CD4-positive, alpha-beta memory T cell (primary cell): ENCODE measurements around the gene KRT15. TPM values are rescaled to one million over a fixed set of nuclear protein-coding genes. Genes with fewer than 3 reads are reported as not detected.

Experiments
- CTCF ChIA-PET: fragments of 350-600 bp; sonication (Branson Sonifier 250); formaldehyde crosslinking; loops from one replicate; lab custom pipeline; 2021; ENCODE audit warnings: inconsistent platforms; ENCODE audit not compliant: partially characterized antibody; lab: Charles Lee
- POLR2A ChIA-PET: fragments of 350-600 bp; sonication (Branson Sonifier 250); formaldehyde crosslinking; loops from one replicate; lab custom pipeline; 2021; ENCODE audit not compliant: partially characterized antibody; lab: Charles Lee
- DNase-seq, 5 donors: peaks; one replicate each; pipeline versions ENCODE4 v3.0.0 to v3.0.0-alpha.2; 2020 to 2022; ENCODE audit warnings: mixed read lengths in 1 of 5
- H3K27ac ChIP-seq: one replicate; pipeline ENCODE4 v1.7.0; 2013; ENCODE audit warnings: low read depth, low read length
- H3K27me3 ChIP-seq: 2 replicates; pipeline ENCODE4 v1.7.0; 2013; ENCODE audit warnings: mild to moderate bottlenecking, low read length, moderate library complexity; ENCODE audit not compliant: insufficient read depth
- H3K36me3 ChIP-seq: 2 replicates; pipeline ENCODE4 v1.7.0; 2013; ENCODE audit warnings: mild to moderate bottlenecking, low read length, moderate library complexity; ENCODE audit not compliant: insufficient read depth
- H3K4me1 ChIP-seq: 2 replicates; pipeline ENCODE4 v1.7.0; 2013; ENCODE audit warnings: mild to moderate bottlenecking, low read length, moderate library complexity; ENCODE audit not compliant: insufficient read depth
- H3K4me3 ChIP-seq, 2 donors: one replicate each; pipeline ENCODE4 v1.7.0; 2013; ENCODE audit warnings: low read length in 2 of 2, mild to moderate bottlenecking in 1 of 2
- H3K9me3 ChIP-seq, 2 donors: one replicate each; pipeline ENCODE4 v1.7.0; 2013; ENCODE audit warnings: low read length in 2 of 2, control low read depth in 1 of 2; ENCODE audit not compliant: control insufficient read depth in 1 of 2
- H3K27ac Mint-ChIP-seq, 7 donors: one replicate each; pipeline ENCODE4 v1.8.0; 2020 to 2021; ENCODE audit warnings: mixed read lengths in 7 of 7, mild to moderate bottlenecking in 6 of 7, inconsistent platforms in 3 of 7, moderate library complexity in 3 of 7
- H3K27me3 Mint-ChIP-seq, 2 donors: one replicate each; pipeline ENCODE4 v1.8.0; 2020 to 2021; ENCODE audit warnings: mixed read lengths in 2 of 2
- H3K36me3 Mint-ChIP-seq, 2 donors: one replicate each; pipeline ENCODE4 v1.8.0; 2020 to 2021; ENCODE audit warnings: mixed read lengths in 2 of 2, inconsistent platforms in 1 of 2, mild to moderate bottlenecking in 1 of 2
- H3K4me1 Mint-ChIP-seq, 4 donors: one replicate each; pipeline ENCODE4 v1.8.0; 2020 to 2021; ENCODE audit warnings: mixed read lengths in 4 of 4, mild to moderate bottlenecking in 1 of 4
- H3K4me3 Mint-ChIP-seq, 8 donors: one replicate each; pipeline ENCODE4 v1.8.0; 2020 to 2021; ENCODE audit warnings: mixed read lengths in 8 of 8, mild to moderate bottlenecking in 7 of 8, moderate library complexity in 6 of 8, inconsistent platforms in 3 of 8
- H3K9me3 Mint-ChIP-seq, 8 donors: one replicate each; pipeline ENCODE4 v1.8.0; 2020 to 2021; ENCODE audit warnings: mixed read lengths in 8 of 8, mild to moderate bottlenecking in 5 of 8, inconsistent platforms in 3 of 8, moderate library complexity in 1 of 8
- intact Hi-C: fragments of 100-400 bp; cut with micrococcal nuclease; formaldehyde crosslinking; loops from one replicate; pipeline ENCODE4 v1.15.1; 2023
- polyA plus RNA-seq, 2 donors: library from polyadenylated mRNA; unstranded; fragments of 300-500 nt; fragmentation: Illumina TruSeq; gene quantifications; one replicate each; pipeline ENCODE4 v1.2.3, GENCODE V29; 2021
- total RNA-seq, 2 experiments: library from RNA; stranded (reverse); gene quantifications; one replicate each; pipeline ENCODE4 v1.2.3, GENCODE V29; 2021

The KRT15 gene
- total and polyA plus RNA-seq, 4 experiments from 2014 or later, result not detected

DNA sequence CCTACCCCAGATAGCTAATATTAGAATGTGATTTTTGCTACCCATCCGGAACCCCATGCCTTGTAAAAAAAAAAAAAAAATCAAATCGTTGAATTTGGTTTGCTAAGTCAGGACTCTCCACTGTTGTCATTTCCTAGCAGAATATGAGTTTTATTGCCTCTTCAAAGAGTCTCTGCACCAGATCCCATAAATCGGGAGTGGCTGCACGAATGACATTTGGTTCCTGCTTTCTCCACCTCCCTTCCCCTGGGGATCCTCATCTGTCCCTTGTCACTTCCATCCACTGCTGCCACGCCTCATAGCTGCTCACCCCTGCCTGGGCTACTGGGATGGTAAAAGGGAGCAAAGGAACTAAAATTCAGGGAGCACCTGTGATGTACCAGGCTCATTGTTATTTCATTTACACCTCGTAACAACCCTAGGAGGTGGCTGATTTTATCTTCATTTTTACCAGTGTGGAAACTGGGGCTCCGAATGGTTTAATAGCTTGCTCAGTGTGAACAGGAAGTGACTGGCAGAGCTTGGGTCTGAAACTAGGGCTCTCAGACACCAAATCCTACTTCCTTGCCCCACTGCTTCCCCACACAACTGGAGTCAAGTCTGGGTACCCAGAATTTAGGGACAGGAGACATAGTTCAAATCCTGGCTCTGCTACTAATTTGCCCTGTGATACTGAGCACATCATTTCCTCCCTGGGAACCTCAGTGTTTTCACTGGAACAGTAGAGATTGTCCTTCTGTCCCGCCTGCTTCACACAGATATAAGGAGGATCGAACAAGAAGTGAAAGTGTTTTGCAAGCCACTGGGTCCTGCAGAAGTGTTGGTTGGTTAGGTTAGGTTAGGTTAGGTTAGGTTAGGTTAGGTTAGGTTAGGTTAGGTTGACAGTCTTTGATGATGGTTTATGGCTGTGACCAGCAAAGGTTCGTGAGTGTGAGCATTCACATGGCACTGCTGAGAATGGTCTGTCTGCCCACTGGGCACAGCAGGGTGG, 28.4 kb downstream of the KRT15 start:
- Mint-ChIP-seq H3K27me3 (no peaks in the 10 kb centered on the region), H3K27ac (peak overlapping the region in 5 of 7 donors; percentile 4 to 82 (median 22)), H3K4me3 (peak overlapping the region in 3 of 8 donors; percentile 5 to 52 (median 11)), H3K4me1 (peaks cover 6 to 26% (median 12%) of the 10 kb centered on the region in 4 donors), H3K36me3 (no peaks in the 10 kb centered on the region), H3K9me3 (no peaks in the 10 kb centered on the region)
- intact Hi-C loops, result no loop called here
- no peaks in the 10 kb centered on the region for H3K36me3 ChIP-seq
- H3K4me1 ChIP-seq, result peaks cover 11% of the 10 kb centered on the region
- CTCF ChIA-PET, result interaction anchor here (1.5 to 1.6 kb wide), 2 partner anchors 10 to 168 kb away, joined by 3 to 7 read pairs; partner anchors contain the start of gene KRT35
- POLR2A ChIA-PET, result no interaction called here
- no peak overlapping the region for H3K4me3 ChIP-seq
- no peaks in the 10 kb centered on the region for H3K27me3 ChIP-seq
- H3K9me3 ChIP-seq, result no peaks in the 10 kb centered on the region
- DNase-seq, result no peak
- no peak overlapping the region for H3K27ac ChIP-seq

DNA sequence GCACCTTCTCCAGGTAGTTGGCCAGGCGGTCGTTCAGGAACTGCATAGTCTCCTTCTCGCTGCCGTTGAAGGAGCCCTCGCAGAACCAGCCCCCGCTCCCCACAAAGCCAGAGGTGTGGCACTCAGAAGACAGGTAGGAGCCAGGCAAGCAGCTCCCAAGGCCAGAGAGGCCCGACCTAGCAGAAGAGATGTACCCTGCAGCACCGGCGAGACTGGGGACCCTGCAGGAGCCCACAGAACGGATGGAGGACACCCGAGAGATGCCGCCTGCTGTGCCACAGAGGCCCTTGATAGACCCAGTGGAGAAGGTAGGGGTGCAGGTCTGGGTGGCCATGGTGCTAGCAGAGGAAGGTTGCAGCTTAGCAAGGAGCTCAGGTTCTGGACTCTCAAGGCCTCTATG, 29.2 kb downstream of the KRT15 start, which contains the start of gene KRT36:
Gene KRT36 (minus strand): TSS at position 380 of the 400 bp plus-strand sequence. CDS start 46 bp downstream, at position 334.
- Mint-ChIP-seq H3K4me1 (peaks cover 6 to 26% (median 12%) of the 10 kb centered on the region in 4 donors), H3K9me3 (no peaks in the 10 kb centered on the region), H3K27ac (peak within 1 kb of the TSS in 5 of 7 donors; percentile 4 to 82 (median 22)), H3K36me3 (no peaks in the 10 kb centered on the region), H3K27me3 (no peaks in the 10 kb centered on the region), H3K4me3 (peak within 1 kb of the TSS in 3 of 8 donors; percentile 5 to 52 (median 11))
- Histone ChIP-seq H3K27ac (no peak within 1 kb of the TSS), H3K4me1 (peaks cover 11% of the 10 kb centered on the region), H3K9me3 (no peaks in the 10 kb centered on the region), H3K27me3 (no peaks in the 10 kb centered on the region), H3K4me3 (no peak within 1 kb of the TSS), H3K36me3 (no peaks in the 10 kb centered on the region)
- ChIA-PET POLR2A (no interaction called here), CTCF (interaction anchor here (1.5 to 1.6 kb wide), 2 partner anchors 9 to 167 kb away, joined by 3 to 7 read pairs; partner anchors contain the start of gene KRT35)
- no peak for DNase-seq
- intact Hi-C loops, result no loop called here

DNA sequence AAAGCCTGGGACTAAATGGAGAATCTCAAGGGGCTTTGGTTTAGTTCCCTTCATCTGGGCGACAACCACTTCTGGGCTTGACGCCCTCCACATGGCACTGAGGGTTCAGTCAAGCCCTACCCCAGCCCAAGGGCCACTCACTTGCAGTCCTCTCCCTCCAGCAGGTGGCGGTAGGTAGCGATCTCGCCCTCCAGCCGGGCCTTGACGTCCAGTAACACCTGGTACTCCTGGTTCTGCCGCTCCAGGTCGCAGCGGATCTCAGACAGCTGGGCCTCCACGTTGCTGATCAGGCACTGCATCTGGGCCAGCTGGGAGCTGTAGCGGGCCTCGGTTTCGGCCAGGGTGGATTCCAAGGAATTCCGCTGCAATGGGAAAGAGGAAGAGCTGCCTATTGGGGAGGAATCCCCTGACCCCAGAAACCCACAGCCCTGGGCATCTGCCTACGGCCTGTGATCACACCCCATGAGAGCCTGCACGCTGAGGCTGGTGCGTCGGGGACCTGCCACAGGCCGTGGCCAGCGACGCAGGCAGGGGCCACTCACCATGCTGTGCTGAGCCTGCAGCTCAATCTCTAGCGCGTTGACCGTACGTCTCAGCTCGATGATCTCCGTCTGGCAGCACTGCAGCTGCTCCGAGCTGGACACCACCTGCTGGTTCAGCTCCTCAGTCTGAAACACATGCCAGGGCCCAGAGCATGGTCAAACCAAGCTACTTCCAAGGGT, 31.7 kb downstream of the KRT15 start:
- CTCF ChIA-PET, result interaction anchor here (1.2 to 1.7 kb wide), 3 partner anchors 9 to 631 kb away, joined by 3 to 8 read pairs (median 3); no protein-coding TSS in a partner anchor

DNA sequence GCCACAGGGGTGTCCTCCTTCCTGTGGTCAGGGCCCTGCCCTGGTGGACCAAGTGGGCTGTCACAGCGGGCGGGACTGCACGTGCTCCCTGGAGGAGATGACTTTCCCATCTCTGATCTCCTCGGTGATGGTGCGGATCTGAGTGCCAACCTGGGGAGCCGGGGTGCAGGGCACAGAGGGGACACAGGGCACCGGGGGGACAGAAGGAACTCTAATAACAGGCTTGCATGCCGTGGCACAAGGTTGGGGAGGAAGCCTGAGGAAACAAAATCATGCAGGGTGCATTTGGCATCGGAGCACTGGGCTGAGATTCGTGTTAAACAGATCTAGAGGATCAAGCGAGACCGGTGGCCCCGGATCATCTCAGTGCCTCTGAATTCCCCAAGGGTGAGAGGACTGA, 32.4 kb downstream of the KRT15 start:
- H3K27me3 ChIP-seq, result no peaks in the 10 kb centered on the region
- ChIA-PET POLR2A (no interaction called here), CTCF (interaction anchor here (1.2 kb wide), 1 partner anchor 62 kb away, joined by 3 read pairs; no protein-coding TSS in a partner anchor)
- H3K4me3 ChIP-seq, result no peak overlapping the region
- no peaks in the 10 kb centered on the region for H3K9me3 Mint-ChIP-seq
- no peaks in the 10 kb centered on the region for H3K27me3 Mint-ChIP-seq
- no peaks in the 10 kb centered on the region for H3K9me3 ChIP-seq
- no peak overlapping the region for H3K27ac Mint-ChIP-seq
- H3K36me3 ChIP-seq, result no peaks in the 10 kb centered on the region
- peaks cover 11% of the 10 kb centered on the region for H3K4me1 ChIP-seq
- intact Hi-C loops, result no loop called here
- no peaks in the 10 kb centered on the region for H3K36me3 Mint-ChIP-seq
- no peak overlapping the region for H3K27ac ChIP-seq
- no peak overlapping the region for H3K4me3 Mint-ChIP-seq
- peaks cover 2 to 16% (median 10%) of the 10 kb centered on the region in 4 donors for H3K4me1 Mint-ChIP-seq
- no peak for DNase-seq

More for the DNA sequence above, 31.7 kb downstream of the KRT15 start:
- H3K27me3 Mint-ChIP-seq, result no peaks in the 10 kb centered on the region
- H3K27ac Mint-ChIP-seq, result no peak overlapping the region
- Histone ChIP-seq H3K36me3 (no peaks in the 10 kb centered on the region), H3K9me3 (no peaks in the 10 kb centered on the region), H3K27me3 (no peaks in the 10 kb centered on the region), H3K4me1 (peaks cover 11% of the 10 kb centered on the region), H3K27ac (no peak overlapping the region), H3K4me3 (no peak overlapping the region)
- no peaks in the 10 kb centered on the region for H3K36me3 Mint-ChIP-seq
- peaks cover 2 to 16% (median 11%) of the 10 kb centered on the region in 4 donors for H3K4me1 Mint-ChIP-seq
- H3K4me3 Mint-ChIP-seq, result peak overlapping the region in 1 of 8 donors; percentile 21
- no peaks in the 10 kb centered on the region for H3K9me3 Mint-ChIP-seq
- intact Hi-C loops, result no loop called here
- no peak for DNase-seq
- POLR2A ChIA-PET, result no interaction called here

DNA sequence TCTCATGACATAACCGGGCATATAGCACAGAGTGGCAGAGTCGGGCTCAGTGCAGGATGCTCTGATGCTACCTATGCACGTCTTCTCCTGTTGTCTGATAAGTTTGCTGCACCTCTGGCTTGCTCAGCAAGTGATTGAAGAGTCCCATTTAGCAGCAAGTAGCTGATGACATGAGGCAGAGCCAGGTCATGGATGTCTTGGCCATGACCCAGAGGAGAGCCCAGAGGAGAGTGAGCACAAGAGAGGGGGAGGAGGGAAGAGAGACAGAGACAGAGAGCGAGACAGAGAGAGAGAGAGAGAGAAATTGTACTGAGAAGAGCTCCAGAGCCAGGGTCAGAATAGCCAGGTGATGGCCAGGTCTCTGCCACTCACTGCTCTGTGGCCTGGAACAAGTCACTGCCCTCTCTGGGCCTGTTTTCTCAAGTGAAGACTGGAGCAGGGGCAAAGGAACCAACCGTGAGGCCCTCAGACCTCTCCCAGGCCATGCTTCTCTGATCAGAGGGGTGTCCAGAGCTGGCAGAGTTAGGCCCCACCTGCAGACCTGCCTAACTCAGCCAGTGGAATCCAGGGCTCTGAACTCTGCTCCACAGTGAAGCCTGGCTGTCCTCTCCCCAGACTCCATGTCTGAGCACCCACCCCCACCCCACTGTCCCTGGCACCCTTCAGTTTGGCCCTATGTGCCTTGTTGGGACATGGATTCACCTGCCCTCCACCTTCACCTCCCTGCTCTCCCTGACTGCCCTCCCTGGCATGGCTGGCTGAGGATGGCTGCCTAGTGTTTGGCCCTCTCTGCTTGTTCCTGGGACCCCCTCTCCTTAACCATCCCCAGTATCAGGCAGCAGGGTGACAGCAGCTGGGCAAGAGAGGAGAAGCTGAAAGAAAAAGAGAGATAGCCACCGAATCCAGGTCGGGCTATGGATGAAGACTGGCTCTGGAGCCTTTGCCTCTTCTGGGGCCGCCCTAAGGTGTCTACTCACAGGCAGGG, 33.5 kb downstream of the KRT15 start:
- no peak for DNase-seq
- peaks cover 2 to 9% (median 4%) of the 10 kb centered on the region in 4 donors for H3K4me1 Mint-ChIP-seq
- no peak overlapping the region for H3K4me3 Mint-ChIP-seq
- H3K27ac Mint-ChIP-seq, result peak overlapping the region in 2 of 7 donors; percentile 48 to 94
- no peaks in the 10 kb centered on the region for H3K36me3 ChIP-seq
- H3K4me1 ChIP-seq, result peaks cover 6% of the 10 kb centered on the region
- H3K9me3 ChIP-seq, result no peaks in the 10 kb centered on the region
- H3K36me3 Mint-ChIP-seq, result no peaks in the 10 kb centered on the region
- no peaks in the 10 kb centered on the region for H3K27me3 ChIP-seq
- ChIA-PET POLR2A (no interaction called here), CTCF (interaction anchor here (0.6 kb wide), 1 partner anchor 163 kb away, joined by 3 read pairs; no protein-coding TSS in a partner anchor)
- no peak overlapping the region for H3K27ac ChIP-seq
- no peaks in the 10 kb centered on the region for H3K27me3 Mint-ChIP-seq
- no peaks in the 10 kb centered on the region for H3K9me3 Mint-ChIP-seq
- intact Hi-C loops, result no loop called here
- no peak overlapping the region for H3K4me3 ChIP-seq

DNA sequence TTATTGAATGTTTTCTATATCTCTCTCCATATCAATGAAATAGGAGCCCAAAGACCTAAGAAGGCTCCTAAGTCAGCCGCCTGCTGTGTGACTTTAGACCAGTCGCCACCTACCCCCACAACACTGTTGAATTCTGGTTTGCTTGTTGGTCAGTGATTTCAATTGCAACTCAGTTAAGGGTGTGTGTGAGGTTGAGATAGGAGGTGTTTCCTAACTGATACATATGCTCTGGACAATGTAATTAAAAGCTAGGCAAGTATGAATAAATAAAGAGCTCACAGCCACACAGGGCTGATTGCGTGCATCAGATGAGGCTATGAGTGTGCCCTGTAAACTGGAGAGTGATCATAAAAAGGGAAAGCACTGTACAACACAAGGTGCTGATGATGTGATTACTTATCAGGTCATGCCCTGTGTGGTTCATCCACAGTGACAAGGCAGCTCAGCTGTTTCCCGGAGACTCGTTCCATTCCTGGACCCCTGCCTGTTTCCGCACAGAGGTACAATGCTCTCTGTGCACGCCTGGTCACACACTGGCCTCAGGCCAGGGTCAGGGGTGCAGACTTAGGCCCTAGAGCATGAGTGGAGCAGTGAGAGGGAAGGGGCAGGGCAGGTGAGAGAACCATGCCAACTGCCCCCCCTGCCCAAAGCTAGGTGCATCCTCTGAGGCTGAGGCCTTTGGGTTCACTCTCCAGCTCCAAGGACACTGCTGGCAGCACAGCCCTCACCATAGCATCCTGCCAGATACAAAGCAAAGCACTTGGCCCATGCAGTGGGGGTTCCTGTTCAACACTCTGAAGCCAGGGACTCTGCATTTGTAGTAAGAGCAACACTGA, 34.5 kb downstream of the KRT15 start:
- Mint-ChIP-seq H3K27ac (no peak overlapping the region), H3K9me3 (no peaks in the 10 kb centered on the region), H3K27me3 (no peaks in the 10 kb centered on the region), H3K4me1 (no peaks in the 10 kb centered on the region), H3K4me3 (no peak overlapping the region), H3K36me3 (no peaks in the 10 kb centered on the region)
- no peak overlapping the region for H3K4me3 ChIP-seq
- H3K9me3 ChIP-seq, result no peaks in the 10 kb centered on the region
- CTCF ChIA-PET, result interaction anchor here (0.6 to 1.3 kb wide), 3 partner anchors 65 to 162 kb away, joined by 3 read pairs; no protein-coding TSS in a partner anchor
- POLR2A ChIA-PET, result no interaction called here
- no peak overlapping the region for H3K27ac ChIP-seq
- intact Hi-C loops, result no loop called here
- H3K4me1 ChIP-seq, result no peaks in the 10 kb centered on the region
- H3K36me3 ChIP-seq, result no peaks in the 10 kb centered on the region
- H3K27me3 ChIP-seq, result no peaks in the 10 kb centered on the region
- no peak for DNase-seq
